ENCODE data around the gene ILDR1.
"Not testable (repeated sequence)": the region's sequence is repeated elsewhere in the genome, so short reads cannot be mapped to it uniquely, and the experiment has no call there.

- TF ChIP-seq CTCF (IDR thresholded peaks at IDR 0.05; ENCODE audit: extremely low read depth in 1 of 2, insufficient read depth in 1 of 2, low read depth in 1 of 2, low read length in 2 of 2); POLR2A (IDR thresholded peaks at IDR 0.05; ENCODE audit: low read depth, low read length); JUN (IDR thresholded peaks at IDR 0.05; ENCODE audit: borderline replicate concordance, insufficient read depth, insufficient read length, low read depth); EZH2 (IDR thresholded peaks at IDR 0.05; ENCODE audit: borderline replicate concordance, low read depth, low read length, severe bottlenecking); MAX (IDR thresholded peaks at IDR 0.05; ENCODE audit: insufficient read depth, insufficient read length); MYC (IDR thresholded peaks at IDR 0.05; ENCODE audit: low read depth, low read length); POLR2AphosphoS5 (IDR thresholded peaks at IDR 0.05; ENCODE audit: insufficient read depth, low read depth, low read length); FOS (IDR thresholded peaks at IDR 0.05; ENCODE audit: borderline replicate concordance, insufficient read depth, low read length); GATA2 (IDR thresholded peaks at IDR 0.05; ENCODE audit: insufficient read depth, insufficient read length, low read depth, low read length): not testable (repeated sequence)
Measured at GRCh38 chr3:122047296-122047695, 25.2 kb upstream of the ILDR1 start.
